ENCODE measurements around the gene ATP2A1. TPM values are rescaled to one million over a fixed set of nuclear protein-coding genes. Genes with fewer than 3 reads are reported as not detected.
"Not testable (repeated sequence)": the region's sequence is repeated elsewhere in the genome, so short reads cannot be mapped to it uniquely, and the experiment has no call there.

ATP2A1 gene
- total and polyA plus RNA-seq, 2 donors (not counting 3 experiments of a cell fraction or from before 2014, with no cell fraction given) = 1.2 to 2.5 TPM

GRCh38 chr16:28881565-28881964 lies 3.3 kb downstream of the ATP2A1 start:
- POLR2A ChIA-PET; H3K36me3 ChIP-seq (ENCODE audit: control insufficient read depth in 2 of 2, extremely low read depth in 1 of 2, insufficient read depth in 2 of 2, low read length in 2 of 2); H3K9me1 ChIP-seq (replicated peaks; ENCODE audit: control insufficient read depth, extremely low read depth, insufficient read depth, low read length); BruUV-seq (replicated peaks); FAIRE-seq; H3K27ac ChIP-seq (ENCODE audit: insufficient read depth, low read depth, low read length); CTCF ChIA-PET; H3K9me3 ChIP-seq (replicated peaks; ENCODE audit: control insufficient read depth, insufficient read depth, low read length); dilution Hi-C loops (cut with MboI; ENCODE audit: extremely low pct_ligation_motif_present, low sequenced_read_pairs); intact Hi-C loops (cut with micrococcal nuclease); H3K4me2 ChIP-seq (ENCODE audit: insufficient read depth, low read length); DNase-seq (ENCODE audit: low read depth, low spot score); H3K27me3 ChIP-seq (ENCODE audit: control insufficient read depth in 2 of 2, insufficient read depth in 2 of 2, low read length in 2 of 2); H3K79me2 ChIP-seq (ENCODE audit: control insufficient read depth, insufficient read depth, low read length); H3K4me3 ChIP-seq (replicated peaks in 1 of 3; ENCODE audit: insufficient read depth in 1 of 3, low read depth in 1 of 3, low read length in 3 of 3); H4K20me1 ChIP-seq (replicated peaks; ENCODE audit: control insufficient read depth, extremely low read depth, insufficient read depth, low read length); H2AFZ ChIP-seq (ENCODE audit: low read depth, low read length); H3K9ac ChIP-seq (replicated peaks; ENCODE audit: extremely low read depth, insufficient read depth, low read length): not testable (repeated sequence)
- H3K4me1 ChIP-seq (ENCODE audit: control insufficient read depth, extremely low read depth, insufficient read depth, low read length) = peaks cover 12% of the 10 kb centered on the region

DNA sequence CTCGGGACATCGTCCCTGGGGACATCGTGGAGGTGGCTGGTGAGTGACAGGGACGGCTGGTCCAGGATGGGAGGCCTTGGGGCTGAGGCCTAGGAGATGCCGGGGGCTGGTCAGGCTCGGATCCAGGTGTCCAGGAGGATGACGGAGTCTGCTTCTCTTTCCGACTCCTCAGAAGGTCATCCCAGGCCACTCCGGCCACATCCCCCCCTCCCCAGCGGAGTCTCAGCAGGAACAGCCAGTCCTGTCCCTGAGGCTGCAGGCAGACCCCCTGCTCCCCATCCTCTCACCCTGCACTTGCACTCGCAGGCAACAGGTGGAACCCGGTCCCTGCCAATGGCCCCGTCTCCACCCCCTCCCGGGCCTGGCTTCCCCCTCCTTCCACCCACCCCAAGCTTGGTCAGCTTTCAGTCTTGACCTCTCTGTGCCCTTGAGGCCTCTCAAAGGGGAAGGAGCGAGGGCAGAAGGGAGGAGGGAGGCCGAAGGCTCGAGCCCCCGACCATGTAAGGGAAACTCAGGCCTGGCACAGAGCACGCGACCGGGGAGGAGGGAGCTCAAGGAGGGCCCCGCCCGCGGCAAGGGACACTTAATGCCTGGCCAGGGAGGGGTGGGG lies 4.4 kb downstream of the ATP2A1 start:
- FAIRE-seq = no peak
- no peak for TF ChIP-seq MYC (IDR thresholded peaks at IDR 0.05; ENCODE audit: low read depth, low read length)
- TF ChIP-seq MAX (IDR thresholded peaks at IDR 0.05; ENCODE audit: insufficient read depth, insufficient read length) = no peak
- no peak for TF ChIP-seq FOS (IDR thresholded peaks at IDR 0.05; ENCODE audit: borderline replicate concordance, insufficient read depth, low read length)
- TF ChIP-seq JUN (IDR thresholded peaks at IDR 0.05; ENCODE audit: borderline replicate concordance, insufficient read depth, insufficient read length, low read depth) = no peak
- TF ChIP-seq EZH2 (IDR thresholded peaks at IDR 0.05; ENCODE audit: borderline replicate concordance, low read depth, low read length, severe bottlenecking) = no peak
- no peak for TF ChIP-seq POLR2AphosphoS5 (IDR thresholded peaks at IDR 0.05; ENCODE audit: insufficient read depth, low read depth, low read length)
- TF ChIP-seq GATA2 (IDR thresholded peaks at IDR 0.05; ENCODE audit: insufficient read depth, insufficient read length, low read depth, low read length) = no peak
- TF ChIP-seq POLR2A (IDR thresholded peaks at IDR 0.05; ENCODE audit: low read depth, low read length) = no peak
- TF ChIP-seq, protein P1, sequence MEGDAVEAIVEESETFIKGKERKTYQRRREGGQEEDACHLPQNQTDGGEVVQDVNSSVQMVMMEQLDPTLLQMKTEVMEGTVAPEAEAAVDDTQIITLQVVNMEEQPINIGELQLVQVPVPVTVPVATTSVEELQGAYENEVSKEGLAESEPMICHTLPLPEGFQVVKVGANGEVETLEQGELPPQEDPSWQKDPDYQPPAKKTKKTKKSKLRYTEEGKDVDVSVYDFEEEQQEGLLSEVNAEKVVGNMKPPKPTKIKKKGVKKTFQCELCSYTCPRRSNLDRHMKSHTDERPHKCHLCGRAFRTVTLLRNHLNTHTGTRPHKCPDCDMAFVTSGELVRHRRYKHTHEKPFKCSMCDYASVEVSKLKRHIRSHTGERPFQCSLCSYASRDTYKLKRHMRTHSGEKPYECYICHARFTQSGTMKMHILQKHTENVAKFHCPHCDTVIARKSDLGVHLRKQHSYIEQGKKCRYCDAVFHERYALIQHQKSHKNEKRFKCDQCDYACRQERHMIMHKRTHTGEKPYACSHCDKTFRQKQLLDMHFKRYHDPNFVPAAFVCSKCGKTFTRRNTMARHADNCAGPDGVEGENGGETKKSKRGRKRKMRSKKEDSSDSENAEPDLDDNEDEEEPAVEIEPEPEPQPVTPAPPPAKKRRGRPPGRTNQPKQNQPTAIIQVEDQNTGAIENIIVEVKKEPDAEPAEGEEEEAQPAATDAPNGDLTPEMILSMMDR (IDR thresholded peaks at IDR 0.05; ENCODE audit: extremely low read depth in 1 of 2, insufficient read depth in 1 of 2, low read depth in 1 of 2, low read length in 2 of 2) = no peak
- CTCF ChIA-PET = interaction anchor here (0.9 kb wide), 1 partner anchor 63 kb away, joined by 3 read pairs; no protein-coding TSS in a partner anchor

More for the DNA sequence above, 4.4 kb downstream of the ATP2A1 start:
- Histone ChIP-seq H3K9ac (replicated peaks; ENCODE audit: extremely low read depth, insufficient read depth, low read length) (no peak overlapping the region), H3K4me1 (ENCODE audit: control insufficient read depth, extremely low read depth, insufficient read depth, low read length) (peaks cover 12% of the 10 kb centered on the region), H3K27me3 (ENCODE audit: control insufficient read depth in 2 of 2, insufficient read depth in 2 of 2, low read length in 2 of 2) (no peaks in the 10 kb centered on the region), H4K20me1 (replicated peaks; ENCODE audit: control insufficient read depth, extremely low read depth, insufficient read depth, low read length) (no peaks in the 10 kb centered on the region), H3K9me1 (replicated peaks; ENCODE audit: control insufficient read depth, extremely low read depth, insufficient read depth, low read length) (no peaks in the 10 kb centered on the region), H3K79me2 (ENCODE audit: control insufficient read depth, insufficient read depth, low read length) (no peaks in the 10 kb centered on the region), H3K4me2 (ENCODE audit: insufficient read depth, low read length) (no peak overlapping the region), H3K4me3 (replicated peaks in 1 of 3; ENCODE audit: insufficient read depth in 1 of 3, low read depth in 1 of 3, low read length in 3 of 3) (no peak overlapping the region), H2AFZ (ENCODE audit: low read depth, low read length) (no peak overlapping the region), H3K27ac (ENCODE audit: insufficient read depth, low read depth, low read length) (no peak overlapping the region), H3K36me3 (ENCODE audit: control insufficient read depth in 2 of 2, extremely low read depth in 1 of 2, insufficient read depth in 2 of 2, low read length in 2 of 2) (no peaks in the 10 kb centered on the region), H3K9me3 (replicated peaks; ENCODE audit: control insufficient read depth, insufficient read depth, low read length) (no peaks in the 10 kb centered on the region)
- DNase-seq (ENCODE audit: low read depth, low spot score) = no peak
- BruUV-seq (replicated peaks) = no TSS peak
- dilution Hi-C loops (cut with MboI; ENCODE audit: extremely low pct_ligation_motif_present, low sequenced_read_pairs) (no loop called here), intact Hi-C loops (cut with micrococcal nuclease) (no loop called here)
- POLR2A ChIA-PET = no interaction called here
